LNCaP clone FGC (cell line): ENCODE measurements around the gene KL.

Source experiments
- DNase-seq: peaks from one replicate; pipeline ENCODE4 v3.0.0-alpha.2; 2011; ENCODE audit warnings: low read depth
- H3K4me3 ChIP-seq: 2 replicates; pipeline ENCODE4 v1.5.1; 2011; ENCODE audit warnings: mild to moderate bottlenecking, low read depth, low read length, control low read depth
- TF ChIP-seq, protein P1 (sequence below): IDR thresholded peaks from 2 replicates; pipeline ENCODE4 v1.5.1; 2012; ENCODE audit warnings: mild to moderate bottlenecking; ENCODE audit not compliant: control insufficient read depth, insufficient read depth; ENCODE audit errors: extremely low read depth

The KL gene

GRCh38 chr13:33092073-33092987 lies 76.1 kb downstream of the KL start:
- DNase-seq = no peak
- no peak overlapping the region for H3K4me3 ChIP-seq
- TF ChIP-seq, protein P1, sequence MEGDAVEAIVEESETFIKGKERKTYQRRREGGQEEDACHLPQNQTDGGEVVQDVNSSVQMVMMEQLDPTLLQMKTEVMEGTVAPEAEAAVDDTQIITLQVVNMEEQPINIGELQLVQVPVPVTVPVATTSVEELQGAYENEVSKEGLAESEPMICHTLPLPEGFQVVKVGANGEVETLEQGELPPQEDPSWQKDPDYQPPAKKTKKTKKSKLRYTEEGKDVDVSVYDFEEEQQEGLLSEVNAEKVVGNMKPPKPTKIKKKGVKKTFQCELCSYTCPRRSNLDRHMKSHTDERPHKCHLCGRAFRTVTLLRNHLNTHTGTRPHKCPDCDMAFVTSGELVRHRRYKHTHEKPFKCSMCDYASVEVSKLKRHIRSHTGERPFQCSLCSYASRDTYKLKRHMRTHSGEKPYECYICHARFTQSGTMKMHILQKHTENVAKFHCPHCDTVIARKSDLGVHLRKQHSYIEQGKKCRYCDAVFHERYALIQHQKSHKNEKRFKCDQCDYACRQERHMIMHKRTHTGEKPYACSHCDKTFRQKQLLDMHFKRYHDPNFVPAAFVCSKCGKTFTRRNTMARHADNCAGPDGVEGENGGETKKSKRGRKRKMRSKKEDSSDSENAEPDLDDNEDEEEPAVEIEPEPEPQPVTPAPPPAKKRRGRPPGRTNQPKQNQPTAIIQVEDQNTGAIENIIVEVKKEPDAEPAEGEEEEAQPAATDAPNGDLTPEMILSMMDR = no peak

- TF ChIP-seq, protein P1 = no peak
- DNase-seq = no peak
- no peak overlapping the region for H3K4me3 ChIP-seq
These were observed 80.8 kb downstream of the KL start for GRCh38 chr13:33096886-33097605.

DNA sequence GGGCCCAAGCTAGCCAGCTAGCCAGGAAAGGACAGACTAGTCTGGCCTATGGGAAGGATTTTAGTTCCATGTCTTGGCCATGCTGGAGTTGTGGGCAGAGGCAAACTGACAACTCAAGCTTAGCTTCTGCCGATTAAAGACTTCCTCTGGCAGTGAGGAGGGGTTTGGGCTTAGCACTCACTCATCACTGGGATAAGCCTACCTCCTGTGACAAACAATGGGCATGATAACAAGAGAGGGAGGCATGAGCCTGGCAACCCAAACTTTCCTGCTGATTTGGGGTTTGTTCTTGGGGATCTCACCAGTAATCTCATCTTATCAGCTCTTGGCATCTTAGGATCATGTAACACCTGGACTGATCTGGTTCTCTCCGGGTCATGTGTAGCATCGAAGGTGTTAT lies 83.6 kb downstream of the KL start:
- DNase-seq = no peak
- no peak overlapping the region for H3K4me3 ChIP-seq
- TF ChIP-seq, protein P1 = no peak

DNA sequence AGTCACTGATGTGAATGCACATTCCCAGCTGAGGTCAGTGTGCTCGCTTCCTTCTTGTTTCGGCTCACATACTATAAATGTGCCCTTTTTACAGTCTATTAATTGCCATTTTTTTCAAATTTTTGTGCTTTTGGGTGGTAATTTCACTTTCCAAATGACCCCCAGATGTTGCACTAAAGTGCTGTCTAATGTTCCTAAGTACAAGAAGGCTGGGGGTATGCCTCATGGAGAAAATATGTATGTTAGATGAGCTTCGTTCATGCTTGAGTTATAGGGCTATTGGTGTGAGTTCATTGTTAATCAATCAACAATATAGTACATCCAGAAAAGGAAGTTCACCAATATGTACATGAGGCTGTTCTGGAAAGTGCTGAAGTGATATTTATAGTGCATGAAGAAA lies 84.7 kb downstream of the KL start:
- no peak for DNase-seq
- H3K4me3 ChIP-seq = no peak overlapping the region
- TF ChIP-seq, protein P1 = no peak

GRCh38 chr13:33101835-33102234 lies 85.6 kb downstream of the KL start:
- DNase-seq = no peak
- H3K4me3 ChIP-seq = no peak overlapping the region
- TF ChIP-seq, protein P1 = no peak

DNA sequence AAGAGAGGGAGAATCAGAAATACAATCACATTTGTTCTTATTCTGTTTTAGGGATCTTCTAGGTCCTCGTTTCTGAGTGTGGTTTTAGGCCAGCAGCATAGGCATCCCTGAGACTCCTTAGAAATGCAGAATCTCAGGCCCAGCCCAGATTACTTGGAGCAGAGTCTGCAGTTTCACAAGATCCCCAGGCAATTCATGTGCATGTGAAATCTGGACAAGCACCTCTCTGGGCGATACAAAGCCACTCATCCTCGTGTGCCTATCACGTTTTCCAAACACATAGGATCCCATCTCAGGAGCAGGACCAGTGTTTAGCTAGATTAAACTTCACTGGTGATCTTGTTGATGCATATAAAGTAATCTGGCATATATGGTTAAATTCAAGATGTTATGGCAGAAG lies 87.2 kb downstream of the KL start:
- TF ChIP-seq, protein P1 = no peak
- no peak overlapping the region for H3K4me3 ChIP-seq
- no peak for DNase-seq
